HG03064 (cell line): ENCODE data around the gene FBXO9.

Experiments used
- ATAC-seq: cut with Tn5 transposase; IDR thresholded peaks from one replicate; pipeline ENCODE4 v1.9.1; 2021; ENCODE audit warnings: low read depth; ENCODE audit not compliant: unreplicated experiment

Gene FBXO9

GRCh38 chr6:53130569-53131290 is 65.5 kb downstream of the FBXO9 start:
- no peak for ATAC-seq

DNA sequence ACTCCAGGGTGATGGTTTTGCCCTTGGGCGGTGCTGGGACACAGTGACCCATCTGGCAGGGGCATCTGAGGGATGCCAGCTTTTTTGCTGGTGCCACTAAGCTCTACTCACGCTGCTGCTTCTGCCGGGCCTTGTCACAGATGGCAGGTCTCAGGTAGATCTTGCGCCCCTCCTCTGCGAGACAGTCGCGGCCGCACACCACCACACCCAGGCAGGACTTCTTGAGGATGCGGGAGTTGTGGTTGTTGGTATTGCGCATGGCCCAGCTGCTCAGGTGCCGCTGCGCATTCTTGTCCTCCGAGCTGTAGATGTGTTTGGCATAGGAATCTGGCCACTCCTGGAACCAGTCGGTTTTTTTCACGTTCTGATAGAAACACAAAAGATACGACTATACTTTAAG is 68.8 kb downstream of the FBXO9 start:
- no peak for ATAC-seq

- no peak for ATAC-seq
Observed at GRCh38 chr6:53134601-53135235, 69.5 kb downstream of the FBXO9 start.

- no peak for ATAC-seq
Observed at GRCh38 chr6:53136000-53136609, 70.9 kb downstream of the FBXO9 start.

- ATAC-seq, result no peak
Observed at GRCh38 chr6:53139841-53140413, 74.7 kb downstream of the FBXO9 start.

- ATAC-seq, result no peak
Observed at GRCh38 chr6:53142810-53143209, 77.6 kb downstream of the FBXO9 start.

- no peak for ATAC-seq
Observed at GRCh38 chr6:53143710-53144109, 78.5 kb downstream of the FBXO9 start.

DNA sequence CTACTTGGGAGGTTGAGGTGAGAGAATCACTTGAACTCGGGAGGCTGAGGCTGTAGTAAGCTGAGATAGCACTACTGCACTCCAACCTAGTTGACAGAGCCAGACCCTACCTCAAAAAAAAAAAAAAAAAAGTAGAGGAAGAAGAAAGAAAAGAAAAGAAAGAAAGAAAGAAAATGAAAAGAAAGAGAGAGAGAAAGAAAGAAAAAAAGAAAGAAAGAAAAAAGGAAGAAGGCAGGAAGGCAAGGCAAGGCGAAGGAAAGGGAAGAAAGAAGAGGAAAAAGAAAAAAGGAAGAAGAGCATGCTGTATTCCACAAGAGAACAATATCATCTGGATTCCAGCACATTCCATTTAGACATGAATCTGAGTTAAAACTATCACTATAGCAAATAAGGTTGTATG is 79.6 kb downstream of the FBXO9 start:
- ATAC-seq, result no peak

- no peak for ATAC-seq
Observed at GRCh38 chr6:53148684-53149083, 83.5 kb downstream of the FBXO9 start, which contains the start of gene GCM1. Gene GCM1, minus strand, starts transcription at chr6:53148841. Its CDS starts 3,209 bp downstream, at chr6:53145632.
